GM23248 (cell line): Measurements from ENCODE around the gene UPF1.

Experiments
- EZH2 ChIP-seq: fragments of 200-600 bp; sonication (generic); IDR thresholded peaks from 2 replicates; pipeline ENCODE4 v1.6.1; 2018; ENCODE audit warnings: antibody characterized with exemption, mild to moderate bottlenecking; ENCODE audit not compliant: insufficient read depth, poor library complexity, severe bottlenecking
- EZH2phosphoT487 ChIP-seq: fragments of 200-600 bp; sonication (generic); IDR thresholded peaks from 2 replicates; pipeline ENCODE4 v1.6.1; 2018; ENCODE audit warnings: antibody characterized with exemption, moderate library complexity, mild to moderate bottlenecking, low read depth; ENCODE audit not compliant: insufficient read depth

DNA sequence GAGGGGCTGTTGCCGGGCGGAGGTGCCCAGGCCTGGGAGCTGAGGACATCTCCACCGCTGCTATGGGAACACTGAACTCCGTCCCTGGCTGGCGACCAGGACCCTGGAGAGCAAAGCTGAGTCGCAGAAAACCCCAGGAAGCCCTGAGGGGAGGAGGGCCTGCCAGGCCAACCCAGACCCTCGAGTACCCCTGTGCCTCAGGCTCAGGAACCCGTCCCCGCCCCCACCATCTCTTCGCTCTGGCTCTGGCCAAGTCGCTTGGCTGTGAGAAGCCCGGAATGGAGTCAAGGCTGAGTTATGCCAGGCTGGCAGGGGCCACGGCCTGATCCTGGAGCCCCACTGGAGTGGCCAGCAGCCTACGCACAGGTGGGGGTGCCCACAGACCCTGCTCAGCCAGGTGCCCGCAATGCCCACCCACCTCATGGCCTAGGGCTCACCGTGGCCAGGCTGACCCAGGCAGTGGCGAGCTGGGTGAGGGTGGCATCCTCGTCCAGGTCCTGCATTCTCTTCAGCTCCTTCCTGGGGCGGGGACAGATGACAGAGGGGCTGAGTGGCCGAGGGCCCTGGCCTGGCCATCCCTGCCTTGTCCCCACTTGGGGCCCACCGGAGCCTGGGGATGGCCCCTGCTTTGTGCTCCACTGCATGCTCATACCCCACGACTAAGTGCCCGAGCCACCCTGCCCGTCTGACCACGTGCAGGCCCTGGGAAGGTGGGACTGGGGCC, 72.7 kb downstream of the UPF1 start:
- TF ChIP-seq EZH2 (no peak), EZH2phosphoT487 (no peak)
